ENCODE results near the gene KCTD12.

KCTD12 gene

GRCh38 chr13:76884907-76885202, 1.4 kb downstream of the KCTD12 start:
- Histone ChIP-seq H3K9ac (ENCODE audit: insufficient read length) (no peak overlapping the region), H3K36me3 (ENCODE audit: insufficient read depth, low read length) (no peaks in the 10 kb centered on the region), H3K4me3 (peak overlapping the region; percentile 89), H3K9me3 (ENCODE audit: low read depth, low read length) (no peaks in the 10 kb centered on the region), H3K27ac (no peak overlapping the region)
- TF ChIP-seq POLR2AphosphoS5 (IDR thresholded peaks at IDR 0.05; ENCODE audit: borderline replicate concordance, low read depth, low read length): no peak
- TF ChIP-seq FOXP2 (optimal IDR thresholded peaks at IDR 0.05; ENCODE audit: control extremely low read depth, extremely low read length, insufficient read depth): no peak
- no peak for TF ChIP-seq EZH2 (IDR thresholded peaks at IDR 0.05)
- DNase-seq (ENCODE audit: low read depth, low spot score): no peak

- no peak for DNase-seq (ENCODE audit: low read depth, low spot score)
- H3K9ac ChIP-seq (ENCODE audit: insufficient read length): no peak overlapping the region
Measured at GRCh38 chr13:76884186-76884906, 1.9 kb downstream of the KCTD12 start.

GRCh38 chr13:76883236-76883635, 3.0 kb downstream of the KCTD12 start:
- DNase-seq (ENCODE audit: low read depth, low spot score): no peak
- H3K4me3 ChIP-seq: no peak overlapping the region
- H3K9me3 ChIP-seq (ENCODE audit: low read depth, low read length): no peaks in the 10 kb centered on the region
- no peak for TF ChIP-seq FOXP2 (optimal IDR thresholded peaks at IDR 0.05; ENCODE audit: control extremely low read depth, extremely low read length, insufficient read depth)
- TF ChIP-seq EZH2 (IDR thresholded peaks at IDR 0.05): no peak
- TF ChIP-seq POLR2AphosphoS5 (IDR thresholded peaks at IDR 0.05; ENCODE audit: borderline replicate concordance, low read depth, low read length): no peak
- no peak overlapping the region for H3K9ac ChIP-seq (ENCODE audit: insufficient read length)
- H3K27ac ChIP-seq: no peak overlapping the region
- no peaks in the 10 kb centered on the region for H3K36me3 ChIP-seq (ENCODE audit: insufficient read depth, low read length)

More at GRCh38 chr13:76884186-76884906, 1.9 kb downstream of the KCTD12 start:
- H3K27ac ChIP-seq: no peak overlapping the region
- no peaks in the 10 kb centered on the region for H3K36me3 ChIP-seq (ENCODE audit: insufficient read depth, low read length)
- no peaks in the 10 kb centered on the region for H3K9me3 ChIP-seq (ENCODE audit: low read depth, low read length)
- TF ChIP-seq FOXP2 (optimal IDR thresholded peaks at IDR 0.05; ENCODE audit: control extremely low read depth, extremely low read length, insufficient read depth) (no peak), EZH2 (IDR thresholded peaks at IDR 0.05) (no peak), POLR2AphosphoS5 (IDR thresholded peaks at IDR 0.05; ENCODE audit: borderline replicate concordance, low read depth, low read length) (no peak)
- peak overlapping the region; percentile 89 for H3K4me3 ChIP-seq

GRCh38 chr13:76882431-76882830, 3.8 kb downstream of the KCTD12 start:
- TF ChIP-seq EZH2 (IDR thresholded peaks at IDR 0.05) (no peak), POLR2AphosphoS5 (IDR thresholded peaks at IDR 0.05; ENCODE audit: borderline replicate concordance, low read depth, low read length) (no peak), FOXP2 (optimal IDR thresholded peaks at IDR 0.05; ENCODE audit: control extremely low read depth, extremely low read length, insufficient read depth) (no peak)
- Histone ChIP-seq H3K9ac (ENCODE audit: insufficient read length) (no peak overlapping the region), H3K36me3 (ENCODE audit: insufficient read depth, low read length) (no peaks in the 10 kb centered on the region), H3K27ac (no peak overlapping the region), H3K9me3 (ENCODE audit: low read depth, low read length) (no peaks in the 10 kb centered on the region), H3K4me3 (no peak overlapping the region)
- no peak for DNase-seq (ENCODE audit: low read depth, low spot score)

GRCh38 chr13:76879883-76880270, 6.3 kb downstream of the KCTD12 start:
- TF ChIP-seq FOXP2 (optimal IDR thresholded peaks at IDR 0.05; ENCODE audit: control extremely low read depth, extremely low read length, insufficient read depth) (no peak), EZH2 (IDR thresholded peaks at IDR 0.05) (no peak), POLR2AphosphoS5 (IDR thresholded peaks at IDR 0.05; ENCODE audit: borderline replicate concordance, low read depth, low read length) (no peak)
- Histone ChIP-seq H3K9ac (ENCODE audit: insufficient read length) (no peak overlapping the region), H3K9me3 (ENCODE audit: low read depth, low read length) (no peaks in the 10 kb centered on the region), H3K4me3 (no peak overlapping the region), H3K36me3 (ENCODE audit: insufficient read depth, low read length) (no peaks in the 10 kb centered on the region), H3K27ac (peak overlapping the region; percentile 51; the same call in 1 of the 2 replicates)
- no peak for DNase-seq (ENCODE audit: low read depth, low spot score)

- no peak for DNase-seq (ENCODE audit: low read depth, low spot score)
- no peak for TF ChIP-seq EZH2 (IDR thresholded peaks at IDR 0.05)
- no peak for TF ChIP-seq FOXP2 (optimal IDR thresholded peaks at IDR 0.05; ENCODE audit: control extremely low read depth, extremely low read length, insufficient read depth)
- TF ChIP-seq POLR2AphosphoS5 (IDR thresholded peaks at IDR 0.05; ENCODE audit: borderline replicate concordance, low read depth, low read length): no peak
- no peak overlapping the region for H3K4me3 ChIP-seq
- no peak overlapping the region for H3K9ac ChIP-seq (ENCODE audit: insufficient read length)
- H3K36me3 ChIP-seq (ENCODE audit: insufficient read depth, low read length): no peaks in the 10 kb centered on the region
- peak overlapping the region; percentile 51; the same call in 1 of the 2 replicates for H3K27ac ChIP-seq
- H3K9me3 ChIP-seq (ENCODE audit: low read depth, low read length): no peaks in the 10 kb centered on the region
Measured at GRCh38 chr13:76879203-76879882, 6.9 kb downstream of the KCTD12 start.

GRCh38 chr13:76878043-76878442, 8.2 kb downstream of the KCTD12 start:
- no peaks in the 10 kb centered on the region for H3K9me3 ChIP-seq (ENCODE audit: low read depth, low read length)
- no peak for TF ChIP-seq POLR2AphosphoS5 (IDR thresholded peaks at IDR 0.05; ENCODE audit: borderline replicate concordance, low read depth, low read length)
- TF ChIP-seq EZH2 (IDR thresholded peaks at IDR 0.05): no peak
- no peak for TF ChIP-seq FOXP2 (optimal IDR thresholded peaks at IDR 0.05; ENCODE audit: control extremely low read depth, extremely low read length, insufficient read depth)
- no peak overlapping the region for H3K27ac ChIP-seq
- no peak overlapping the region for H3K4me3 ChIP-seq
- DNase-seq (ENCODE audit: low read depth, low spot score): no peak
- H3K36me3 ChIP-seq (ENCODE audit: insufficient read depth, low read length): no peaks in the 10 kb centered on the region
- no peak overlapping the region for H3K9ac ChIP-seq (ENCODE audit: insufficient read length)

GRCh38 chr13:76875271-76875815, 10.9 kb downstream of the KCTD12 start:
- Histone ChIP-seq H3K4me3 (no peak overlapping the region), H3K9me3 (ENCODE audit: low read depth, low read length) (no peaks in the 10 kb centered on the region), H3K36me3 (ENCODE audit: insufficient read depth, low read length) (no peaks in the 10 kb centered on the region), H3K9ac (ENCODE audit: insufficient read length) (no peak overlapping the region), H3K27ac (no peak overlapping the region)
- no peak for DNase-seq (ENCODE audit: low read depth, low spot score)
- TF ChIP-seq FOXP2 (optimal IDR thresholded peaks at IDR 0.05; ENCODE audit: control extremely low read depth, extremely low read length, insufficient read depth): no peak
